WTC11 (cell line): ENCODE data around the gene AJAP1.

ENCODE experiments used
- CTCF ChIP-seq: fragments of 200-600 bp; IDR thresholded peaks from 2 replicates; pipeline ENCODE4 v1.8.0; 2022; ENCODE audit warnings: antibody characterized with exemption
- ETV6 ChIP-seq: sonication (generic); formaldehyde crosslinking; IDR thresholded peaks from 2 replicates; pipeline ENCODE4 v1.8.1; 2022; ENCODE audit warnings: mild to moderate bottlenecking, missing genetic modification reagents
- FOXP1 ChIP-seq: sonication (generic); formaldehyde crosslinking; IDR thresholded peaks from 2 replicates; pipeline ENCODE4 v1.8.0; 2022; ENCODE audit warnings: missing genetic modification reagents, mild to moderate bottlenecking, moderate library complexity, borderline replicate concordance
- IRF2 ChIP-seq: sonication (generic); formaldehyde crosslinking; IDR thresholded peaks from 2 replicates; pipeline ENCODE4 v1.8.0; 2022; ENCODE audit warnings: low read depth, missing genetic modification reagents, borderline replicate concordance
- NFYB ChIP-seq: sonication (generic); formaldehyde crosslinking; conservative IDR thresholded peaks from 2 replicates; pipeline ENCODE4 v1.8.0; 2022; ENCODE audit warnings: low read depth, missing genetic modification reagents
- SP1 ChIP-seq: sonication (generic); formaldehyde crosslinking; conservative IDR thresholded peaks from 2 replicates; pipeline ENCODE4 v1.8.1; 2022; ENCODE audit warnings: missing genetic modification reagents
- ZBTB43 ChIP-seq: sonication (generic); formaldehyde crosslinking; IDR thresholded peaks from 2 replicates; pipeline ENCODE4 v1.8.1; 2023; ENCODE audit warnings: mild to moderate bottlenecking, missing genetic modification reagents
- ZNF232 ChIP-seq: sonication (generic); formaldehyde crosslinking; IDR thresholded peaks from 2 replicates; pipeline ENCODE4 v1.8.0; 2022; ENCODE audit warnings: mild to moderate bottlenecking, missing genetic modification reagents

DNA sequence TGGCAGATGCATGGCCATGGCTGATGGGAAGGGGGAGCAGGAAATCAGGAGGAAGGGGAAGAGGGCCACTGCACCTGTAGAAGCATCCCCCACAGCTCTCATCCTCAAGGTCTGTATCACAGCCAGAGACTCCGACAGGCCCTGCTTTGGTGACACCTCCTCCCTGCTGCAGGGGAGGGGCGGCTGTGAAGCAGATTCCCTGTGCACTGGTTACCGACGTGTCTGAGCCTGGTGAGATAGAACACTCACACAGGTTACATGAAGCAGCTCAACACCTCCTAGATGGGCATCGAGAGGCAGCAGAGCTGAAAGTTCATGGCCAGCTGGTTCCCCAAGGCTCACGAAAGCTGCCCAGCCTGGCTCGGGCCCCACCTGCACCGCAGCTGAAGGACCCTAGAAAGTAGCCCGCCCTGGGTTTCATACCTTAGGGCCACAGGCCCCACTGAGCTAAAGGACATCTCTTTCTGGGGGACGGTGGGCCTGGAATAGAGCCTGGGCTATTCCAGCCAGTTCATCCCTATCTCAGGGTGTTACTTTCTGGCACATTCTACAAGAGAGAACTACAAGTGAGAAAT is 30.2 kb upstream of the AJAP1 start:
- no peak for TF ChIP-seq SP1 (CRISPR knock-in tag)
- no peak for TF ChIP-seq FOXP1 (CRISPR knock-in tag)
- no peak for TF ChIP-seq CTCF
- no peak for TF ChIP-seq NFYB
- no peak for TF ChIP-seq ZNF232 (CRISPR knock-in tag)
- TF ChIP-seq IRF2 (CRISPR knock-in tag) = no peak
- no peak for TF ChIP-seq ZBTB43 (CRISPR knock-in tag)
- TF ChIP-seq ETV6 (CRISPR knock-in tag) = no peak
